Measurements from ENCODE around the gene PRH2. TPM values are rescaled to one million over a fixed set of nuclear protein-coding genes. Genes with fewer than 3 reads are reported as not detected.

PRH2 gene
- total RNA-seq, 3 donors from 2014 or later (not counting 1 experiment from before 2014, with no cell fraction given): 1.0 TPM; not detected in 2

DNA sequence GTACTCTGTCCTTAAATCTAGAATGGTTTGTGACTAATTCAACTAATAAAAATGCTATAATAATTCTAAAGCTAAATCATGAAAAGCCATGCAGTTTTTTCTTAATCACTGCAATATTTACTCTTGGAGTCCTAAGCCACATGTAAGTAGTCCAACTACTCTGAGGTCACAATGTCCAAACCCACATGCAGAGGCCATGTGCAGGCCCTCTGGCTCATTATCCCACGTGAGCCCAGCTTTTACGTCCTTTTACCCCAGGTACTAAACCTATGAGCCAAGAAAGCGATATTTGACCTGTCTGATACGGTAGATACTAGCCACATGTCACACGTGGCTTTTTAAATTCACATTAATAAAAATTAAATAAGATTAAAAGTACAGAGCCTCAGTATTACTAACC, 32.2 kb upstream of the PRH2 start:
- H3K4me1 Mint-ChIP-seq: peaks cover 0 to 14% of the 10 kb centered on the region in 2 donors
- TF ChIP-seq, protein P1, sequence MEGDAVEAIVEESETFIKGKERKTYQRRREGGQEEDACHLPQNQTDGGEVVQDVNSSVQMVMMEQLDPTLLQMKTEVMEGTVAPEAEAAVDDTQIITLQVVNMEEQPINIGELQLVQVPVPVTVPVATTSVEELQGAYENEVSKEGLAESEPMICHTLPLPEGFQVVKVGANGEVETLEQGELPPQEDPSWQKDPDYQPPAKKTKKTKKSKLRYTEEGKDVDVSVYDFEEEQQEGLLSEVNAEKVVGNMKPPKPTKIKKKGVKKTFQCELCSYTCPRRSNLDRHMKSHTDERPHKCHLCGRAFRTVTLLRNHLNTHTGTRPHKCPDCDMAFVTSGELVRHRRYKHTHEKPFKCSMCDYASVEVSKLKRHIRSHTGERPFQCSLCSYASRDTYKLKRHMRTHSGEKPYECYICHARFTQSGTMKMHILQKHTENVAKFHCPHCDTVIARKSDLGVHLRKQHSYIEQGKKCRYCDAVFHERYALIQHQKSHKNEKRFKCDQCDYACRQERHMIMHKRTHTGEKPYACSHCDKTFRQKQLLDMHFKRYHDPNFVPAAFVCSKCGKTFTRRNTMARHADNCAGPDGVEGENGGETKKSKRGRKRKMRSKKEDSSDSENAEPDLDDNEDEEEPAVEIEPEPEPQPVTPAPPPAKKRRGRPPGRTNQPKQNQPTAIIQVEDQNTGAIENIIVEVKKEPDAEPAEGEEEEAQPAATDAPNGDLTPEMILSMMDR (IDR thresholded peaks at IDR 0.05): no peak

DNA sequence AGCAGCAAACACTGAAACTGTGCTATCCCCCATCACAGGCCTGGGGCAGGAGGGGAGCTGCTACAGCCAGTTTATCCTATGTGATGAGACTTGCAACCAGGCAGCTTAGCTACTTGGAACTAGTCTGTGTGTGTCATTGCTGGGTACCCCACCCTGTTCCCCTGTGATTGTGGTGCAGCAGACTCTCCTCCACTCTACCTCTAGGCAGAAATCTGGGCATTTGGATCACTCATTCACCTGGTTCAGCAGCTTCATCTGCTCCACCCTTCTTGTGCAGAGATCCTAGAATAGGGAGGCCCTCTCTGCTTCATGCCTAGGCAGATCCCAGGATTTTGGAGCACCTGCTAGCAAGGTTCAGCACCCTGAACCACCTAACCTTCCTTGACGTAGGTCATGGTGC, 28.5 kb upstream of the PRH2 start:
- H3K27me3 Mint-ChIP-seq (ENCODE audit: low read depth in 2 of 2): no peaks in the 10 kb centered on the region
- H3K4me1 Mint-ChIP-seq: peaks cover 0 to 14% of the 10 kb centered on the region in 2 donors
- no peak overlapping the region for H3K27ac Mint-ChIP-seq
- Histone ChIP-seq H3K36me3 (ENCODE audit: control insufficient read depth, insufficient read depth, low read length) (no peaks in the 10 kb centered on the region), H3K4me1 (ENCODE audit: control insufficient read depth, insufficient read depth, low read length) (no peaks in the 10 kb centered on the region), H3K4me3 (ENCODE audit: low read length) (no peak overlapping the region), H3K27me3 (ENCODE audit: control insufficient read depth, insufficient read depth, low read length) (no peaks in the 10 kb centered on the region), H3K9me3 (ENCODE audit: control insufficient read depth, insufficient read depth, low read length) (no peaks in the 10 kb centered on the region), H3K27ac (ENCODE audit: low read length) (no peak overlapping the region)
- WGBS (ENCODE audit: insufficient coverage): 100% methylated on average over 1 of the region's 1 CpG
- H3K4me3 Mint-ChIP-seq: no peak overlapping the region
- TF ChIP-seq, protein P1 (IDR thresholded peaks at IDR 0.05): no peak
- intact Hi-C loops (cut with micrococcal nuclease): no loop called here
- H3K36me3 Mint-ChIP-seq: peaks cover 21% of the 10 kb centered on the region
- DNase-seq (no peak), ATAC-seq (no peak)
- H3K9me3 Mint-ChIP-seq: peaks cover 3 to 17% of the 10 kb centered on the region in 2 donors

More for the DNA sequence above, 32.2 kb upstream of the PRH2 start:
- H3K36me3 ChIP-seq (ENCODE audit: control insufficient read depth, insufficient read depth, low read length): no peaks in the 10 kb centered on the region
- H3K9me3 ChIP-seq (ENCODE audit: control insufficient read depth, insufficient read depth, low read length): no peaks in the 10 kb centered on the region
- 92% methylated on average over 5 of the region's 5 CpGs for WGBS (ENCODE audit: insufficient coverage)
- Mint-ChIP-seq H3K36me3 (no peaks in the 10 kb centered on the region), H3K9me3 (no peaks in the 10 kb centered on the region), H3K4me3 (no peak overlapping the region), H3K27me3 (ENCODE audit: low read depth in 2 of 2) (no peaks in the 10 kb centered on the region), H3K27ac (no peak overlapping the region)
- DNase-seq (no peak), ATAC-seq (no peak)
- intact Hi-C loops (cut with micrococcal nuclease): no loop called here
- no peak overlapping the region for H3K27ac ChIP-seq (ENCODE audit: low read length)
- no peaks in the 10 kb centered on the region for H3K27me3 ChIP-seq (ENCODE audit: control insufficient read depth, insufficient read depth, low read length)
- H3K4me3 ChIP-seq (ENCODE audit: low read length): no peak overlapping the region
- no peaks in the 10 kb centered on the region for H3K4me1 ChIP-seq (ENCODE audit: control insufficient read depth, insufficient read depth, low read length)

DNA sequence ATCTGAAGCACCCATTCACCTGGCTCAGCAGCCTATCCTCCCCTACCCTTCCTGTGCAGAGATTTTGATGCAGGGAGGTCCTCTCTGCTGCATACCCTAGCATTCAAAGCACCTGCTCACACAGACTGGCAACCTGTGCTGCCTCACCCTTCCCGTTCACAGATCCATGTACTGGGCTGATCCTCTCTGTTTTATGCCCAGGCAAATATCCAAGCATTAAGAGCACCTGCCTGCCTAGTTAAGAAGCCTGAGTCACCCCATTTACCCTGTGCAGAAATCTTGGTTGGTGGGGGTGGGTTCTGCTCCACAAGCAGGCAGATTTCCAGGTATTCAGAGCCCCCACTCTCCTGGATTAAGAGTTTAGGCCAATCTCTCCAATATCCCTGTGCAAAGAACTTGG, 28.1 kb upstream of the PRH2 start:
- Histone ChIP-seq H3K27me3 (ENCODE audit: control insufficient read depth, insufficient read depth, low read length) (no peaks in the 10 kb centered on the region), H3K27ac (ENCODE audit: low read length) (no peak overlapping the region), H3K36me3 (ENCODE audit: control insufficient read depth, insufficient read depth, low read length) (no peaks in the 10 kb centered on the region), H3K4me1 (ENCODE audit: control insufficient read depth, insufficient read depth, low read length) (no peaks in the 10 kb centered on the region), H3K9me3 (ENCODE audit: control insufficient read depth, insufficient read depth, low read length) (no peaks in the 10 kb centered on the region), H3K4me3 (ENCODE audit: low read length) (no peak overlapping the region)
- H3K27ac Mint-ChIP-seq: no peak overlapping the region
- H3K4me1 Mint-ChIP-seq: peaks cover 0 to 14% of the 10 kb centered on the region in 2 donors
- H3K36me3 Mint-ChIP-seq: peaks cover 21% of the 10 kb centered on the region
- DNase-seq: no peak
- WGBS (ENCODE audit: insufficient coverage): 100% methylated on average over 1 of the region's 1 CpG
- no peak for ATAC-seq
- no peak overlapping the region for H3K4me3 Mint-ChIP-seq
- intact Hi-C loops (cut with micrococcal nuclease): no loop called here
- no peaks in the 10 kb centered on the region for H3K27me3 Mint-ChIP-seq (ENCODE audit: low read depth in 2 of 2)
- H3K9me3 Mint-ChIP-seq: peaks cover 3 to 17% of the 10 kb centered on the region in 2 donors
- TF ChIP-seq, protein P1 (IDR thresholded peaks at IDR 0.05): no peak

DNA sequence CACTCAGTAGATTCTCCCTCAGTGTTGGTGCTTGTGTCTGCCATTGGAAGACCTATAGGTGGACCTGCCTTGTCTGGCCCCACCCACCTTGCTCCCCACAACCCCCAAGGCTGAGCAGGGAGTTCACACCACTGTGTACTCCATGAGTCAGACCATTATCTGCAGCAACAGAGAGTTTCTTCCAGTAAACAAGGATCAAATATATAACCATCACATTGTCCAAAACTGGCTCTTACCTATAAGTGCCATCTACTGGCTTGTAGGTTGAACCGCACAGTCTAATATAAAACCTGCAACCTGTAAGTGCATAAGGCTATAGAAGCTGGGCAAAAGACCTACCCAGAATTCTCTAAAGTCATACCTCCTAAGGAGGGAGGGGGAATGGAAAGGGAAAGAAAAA, 27.6 kb upstream of the PRH2 start:
- TF ChIP-seq, protein P1 (IDR thresholded peaks at IDR 0.05): no peak
- ATAC-seq (no peak), DNase-seq (no peak)
- no peaks in the 10 kb centered on the region for H3K36me3 ChIP-seq (ENCODE audit: control insufficient read depth, insufficient read depth, low read length)
- no peaks in the 10 kb centered on the region for H3K4me1 ChIP-seq (ENCODE audit: control insufficient read depth, insufficient read depth, low read length)
- no peaks in the 10 kb centered on the region for H3K27me3 ChIP-seq (ENCODE audit: control insufficient read depth, insufficient read depth, low read length)
- no peak overlapping the region for H3K27ac ChIP-seq (ENCODE audit: low read length)
- Mint-ChIP-seq H3K4me1 (peaks cover 0 to 14% of the 10 kb centered on the region in 2 donors), H3K27me3 (ENCODE audit: low read depth in 2 of 2) (no peaks in the 10 kb centered on the region), H3K36me3 (peaks cover 21% of the 10 kb centered on the region), H3K4me3 (no peak overlapping the region), H3K9me3 (peaks cover 3 to 17% of the 10 kb centered on the region in 2 donors), H3K27ac (no peak overlapping the region)
- intact Hi-C loops (cut with micrococcal nuclease): no loop called here
- no peak overlapping the region for H3K4me3 ChIP-seq (ENCODE audit: low read length)
- no peaks in the 10 kb centered on the region for H3K9me3 ChIP-seq (ENCODE audit: control insufficient read depth, insufficient read depth, low read length)
- 100% methylated on average over 1 of the region's 1 CpG for WGBS (ENCODE audit: insufficient coverage)

Data from natural killer cell (primary cell).